H1 (cell line): Measurements from ENCODE around the gene CTNNA3. TPM values are rescaled to one million over a fixed set of nuclear protein-coding genes. Genes with fewer than 3 reads are reported as not detected.

ENCODE experiments used
- CTCF ChIA-PET: fragments of 300-600 bp; sonication (Branson Sonifier 250); formaldehyde crosslinking; loops from one replicate; lab custom pipeline; 2021; ENCODE audit not compliant: partially characterized antibody; lab: Charles Lee
- POLR2A ChIA-PET: fragments of 300-600 bp; sonication (Branson Sonifier 250); formaldehyde crosslinking; loops from one replicate; lab custom pipeline; 2021; ENCODE audit warnings: inconsistent platforms; ENCODE audit not compliant: partially characterized antibody; lab: Charles Lee
- DNase-seq, 2 experiments: peaks; one replicate each; pipeline versions ENCODE4 v3.0.0 to v3.0.0-alpha.2; 2010 to 2022; ENCODE audit warnings: low spot score in 2 of 2, low read depth in 1 of 2, mixed read lengths in 1 of 2
- FAIRE-seq: peaks from 2 replicates; lab custom pipeline; 2011; peaks lifted over from hg19 to GRCh38; lab: Jason Lieb, UNC
- H2AFZ ChIP-seq: 2 replicates; pipeline ENCODE4 v1.8.1; 2012; ENCODE audit warnings: low read length, inconsistent platforms
- H2AK5ac ChIP-seq: 2 replicates; pipeline ENCODE4 v1.6.1; 2013; ENCODE audit warnings: low read depth, low read length
- H2BK120ac ChIP-seq: replicated peaks from 2 replicates; pipeline ENCODE3; 2013; ENCODE audit warnings: low read depth, low read length, inconsistent platforms
- H2BK12ac ChIP-seq: 2 replicates; pipeline ENCODE4 v1.6.1; 2013; ENCODE audit warnings: low read depth, low read length
- H2BK15ac ChIP-seq: 2 replicates; pipeline ENCODE4 v1.6.1; 2013; ENCODE audit warnings: low read length
- H2BK20ac ChIP-seq: 2 replicates; pipeline ENCODE4 v1.6.1; 2013; ENCODE audit warnings: low read length
- H2BK5ac ChIP-seq: 2 replicates; pipeline ENCODE4 v1.6.1; 2013; ENCODE audit warnings: low read depth, low read length
- H3K14ac ChIP-seq: 2 replicates; pipeline ENCODE4 v1.6.1; 2013; ENCODE audit warnings: inconsistent platforms; ENCODE audit not compliant: insufficient read length
- H3K18ac ChIP-seq: 2 replicates; pipeline ENCODE4 v1.6.1; 2013; ENCODE audit warnings: low read length; ENCODE audit errors: extremely low read depth
- H3K23ac ChIP-seq: 2 replicates; pipeline ENCODE4 v1.6.1; 2013; ENCODE audit warnings: inconsistent platforms; ENCODE audit not compliant: insufficient read length
- H3K23me2 ChIP-seq: 2 replicates; pipeline ENCODE4 v1.6.1; 2013; ENCODE audit warnings: low read depth, low read length
- H3K27ac ChIP-seq: 2 replicates; pipeline ENCODE4 v1.6.1; 2011; ENCODE audit warnings: low read depth, low read length, inconsistent platforms
- H3K27me3 ChIP-seq, 4 experiments: replicated peaks in 1 of 4; 1 replicate in 1 of 4; 2 replicates in 3 of 4; pipeline versions ENCODE4 v1.6.1 to v1.8.1; 2011 to 2013; ENCODE audit warnings: low read length in 3 of 4, mild to moderate bottlenecking in 3 of 4, inconsistent platforms in 2 of 4, mixed read lengths in 2 of 4, moderate library complexity in 1 of 4; ENCODE audit not compliant: control insufficient read depth in 3 of 4, insufficient read depth in 3 of 4; ENCODE audit errors: extremely low read depth in 1 of 4
- H3K36me3 ChIP-seq, 4 experiments: 2 replicates each; pipeline versions ENCODE4 v1.6.1 to v1.8.1; 2011 to 2013; ENCODE audit warnings: mild to moderate bottlenecking in 4 of 4, low read length in 3 of 4, moderate library complexity in 2 of 4, control low read depth in 1 of 4, inconsistent platforms in 1 of 4; ENCODE audit not compliant: insufficient read depth in 4 of 4, control insufficient read depth in 2 of 4
- H3K4ac ChIP-seq: replicated peaks from 2 replicates; pipeline ENCODE3; 2013; ENCODE audit warnings: low read length, low read depth, mixed read lengths, inconsistent platforms; ENCODE audit not compliant: insufficient read length
- H3K4me1 ChIP-seq, 4 experiments: replicated peaks in 1 of 4; 1 replicate in 1 of 4; 2 replicates in 3 of 4; pipeline versions ENCODE4 v1.6.1 to v1.8.1; 2011 to 2013; ENCODE audit warnings: low read length in 3 of 4, inconsistent platforms in 2 of 4, mixed read lengths in 1 of 4; ENCODE audit not compliant: insufficient read depth in 4 of 4, control insufficient read depth in 3 of 4
- H3K4me2 ChIP-seq, 2 experiments: 2 replicates each; pipeline versions ENCODE4 v1.6.1 to v1.8.1; 2011 to 2013; ENCODE audit warnings: low read depth in 2 of 2, low read length in 2 of 2, control low read depth in 1 of 2, inconsistent platforms in 1 of 2, mild to moderate bottlenecking in 1 of 2; ENCODE audit not compliant: insufficient read depth in 1 of 2
- H3K4me3 ChIP-seq, 4 experiments: fragments of 200-600, 300-600 bp in 1 of 4; sonication (generic), shearing (Covaris generic), sonication (Bioruptor Twin) in 1 of 4; 2 replicates each; pipeline versions ENCODE4 v1.5.1 to v1.8.1; 2011 to 2016; ENCODE audit warnings: low read length in 4 of 4, low read depth in 3 of 4, control low read depth in 2 of 4, inconsistent platforms in 2 of 4, mild to moderate bottlenecking in 2 of 4, mixed read lengths in 1 of 4, moderate library complexity in 1 of 4; ENCODE audit not compliant: insufficient read depth in 2 of 4; ENCODE audit errors: extremely low read depth in 1 of 4
- H3K56ac ChIP-seq: replicated peaks from 2 replicates; pipeline ENCODE3; 2013; ENCODE audit warnings: low read depth, mild to moderate bottlenecking, mixed read lengths, low read length, inconsistent platforms; ENCODE audit not compliant: insufficient read length
- H3K79me1 ChIP-seq: 2 replicates; pipeline ENCODE4 v1.6.1; 2013; ENCODE audit warnings: low read depth, low read length, control low read depth
- H3K79me2 ChIP-seq, 2 experiments: 2 replicates each; pipeline versions ENCODE4 v1.6.1 to v1.8.1; 2012 to 2013; ENCODE audit warnings: low read length in 2 of 2, mild to moderate bottlenecking in 2 of 2, inconsistent platforms in 1 of 2; ENCODE audit not compliant: insufficient read depth in 2 of 2, control insufficient read depth in 1 of 2
- H3K9ac ChIP-seq, 4 experiments: replicated peaks in 1 of 4; 1 replicate in 1 of 4; 2 replicates in 3 of 4; pipeline versions ENCODE4 v1.6.1 to v1.8.1; 2011 to 2013; ENCODE audit warnings: low read depth in 3 of 4, low read length in 3 of 4, control low read depth in 2 of 4, mild to moderate bottlenecking in 2 of 4, moderate library complexity in 2 of 4, inconsistent platforms in 1 of 4; ENCODE audit errors: extremely low read depth in 1 of 4
- H3K9me3 ChIP-seq, 2 experiments: 2 replicates each; pipeline versions ENCODE4 v1.6.1 to v1.8.1; 2012 to 2013; ENCODE audit warnings: mild to moderate bottlenecking in 2 of 2, moderate library complexity in 2 of 2, control low read depth in 1 of 2, inconsistent platforms in 1 of 2, low read depth in 1 of 2, low read length in 1 of 2, mixed read lengths in 1 of 2; ENCODE audit not compliant: insufficient read depth in 2 of 2
- H4K20me1 ChIP-seq, 2 experiments: replicated peaks in 1 of 2; 2 replicates each; pipeline versions ENCODE3 to v1.8.1; 2011 to 2013; ENCODE audit warnings: inconsistent platforms in 2 of 2, low read length in 2 of 2, mild to moderate bottlenecking in 1 of 2; ENCODE audit not compliant: insufficient read depth in 2 of 2, control insufficient read depth in 1 of 2
- H4K5ac ChIP-seq: 2 replicates; pipeline ENCODE4 v1.6.1; 2013; ENCODE audit warnings: low read length, low read depth, mixed read lengths, inconsistent platforms; ENCODE audit not compliant: insufficient read length
- H4K8ac ChIP-seq: 2 replicates; pipeline ENCODE4 v1.8.0; 2013; ENCODE audit warnings: mild to moderate bottlenecking, moderate library complexity, low read length, inconsistent platforms; ENCODE audit not compliant: insufficient read depth; ENCODE audit errors: extremely low read depth
- H4K91ac ChIP-seq: replicated peaks from 2 replicates; pipeline ENCODE3; 2013; ENCODE audit warnings: low read length, mixed read lengths, inconsistent platforms; ENCODE audit not compliant: insufficient read length
- BACH1 ChIP-seq: IDR thresholded peaks from 2 replicates; pipeline ENCODE4 v1.6.1; 2012; ENCODE audit warnings: low read length, improper control_type of control experiment
- BCL11A ChIP-seq, 2 experiments: IDR thresholded peaks; one replicate each; pipeline ENCODE4 v1.6.1; 2011; ENCODE audit warnings: low read depth in 2 of 2, low read length in 2 of 2, mild to moderate bottlenecking in 2 of 2
- CEBPB ChIP-seq: IDR thresholded peaks from 2 replicates; pipeline ENCODE4 v1.6.1; 2012; ENCODE audit warnings: low read depth, low read length
- EP300 ChIP-seq, 2 experiments: IDR thresholded peaks; 1 replicate in 1 of 2; 2 replicates in 1 of 2; pipeline ENCODE4 v1.6.1; 2011 to 2012; ENCODE audit warnings: low read depth in 2 of 2, low read length in 2 of 2, mild to moderate bottlenecking in 2 of 2, borderline replicate concordance in 1 of 2, inconsistent platforms in 1 of 2, moderate library complexity in 1 of 2
- KDM4A ChIP-seq: IDR thresholded peaks from one replicate; pipeline ENCODE4 v1.7.1; 2012; ENCODE audit warnings: low read depth, mild to moderate bottlenecking, moderate library complexity, low read length, inconsistent platforms; ENCODE audit not compliant: severe bottlenecking
- RBBP5 ChIP-seq: IDR thresholded peaks from 2 replicates; pipeline ENCODE4 v1.7.1; 2012; ENCODE audit warnings: low read depth, mild to moderate bottlenecking, inconsistent platforms, low read length, moderate library complexity, borderline replicate concordance
- SUZ12 ChIP-seq: fragments of 200-600 bp; sonication (generic); IDR thresholded peaks from 2 replicates; pipeline ENCODE4 v1.6.1; 2012; ENCODE audit warnings: mild to moderate bottlenecking, inconsistent platforms, low read length, moderate library complexity, mixed read lengths
- TCF12 ChIP-seq: IDR thresholded peaks from 2 replicates; pipeline ENCODE4 v1.6.1; 2011; ENCODE audit warnings: low read depth, mild to moderate bottlenecking, low read length
- WGBS, 2 experiments: shearing (Covaris generic) in 1 of 2; methylation state at CpG; one replicate each; pipeline versions ENCODE4 v1.1.6 to v1.1.7; 2013 to 2015; ENCODE audit warnings: low lambda C conversion rate in 2 of 2, mixed read lengths in 2 of 2, inconsistent platforms in 1 of 2, low coverage in 1 of 2, missing lambda C conversion rate in 1 of 2; ENCODE audit not compliant: insufficient replicate concordance in 2 of 2, insufficient coverage in 1 of 2, insufficient read length in 1 of 2; ENCODE audit errors: extremely low coverage in 1 of 2, missing lambda C conversion rate in 1 of 2; 5-methylcytosine and 5-hydroxymethylcytosine counted together
- polyA plus RNA-seq, 7 experiments: library from polyadenylated mRNA; depleted of rRNA in 3 of 7; stranded (reverse) in 5 of 7; unstranded in 2 of 7; fragments of >200 nt in 5 of 7; fragments of 200-250 nt in 2 of 7; gene quantifications; 1 replicate in 5 of 7; 2 replicates in 1 of 7; 4 replicates in 1 of 7; pipeline versions ENCODE4 v1.2.1 to v1.2.3, GENCODE V29; 2011 to 2013; ENCODE audit warnings: missing spikeins in 2 of 7, mixed read lengths in 2 of 7
- total RNA-seq: library from RNA; stranded (reverse); fragmentation: NEBNext Ultra II Directional; extraction: Animal tissue kit (Norgen Biotek cat#: 25700); gene quantifications from 2 replicates; pipeline ENCODE4 v1.2.1, GENCODE V29; 2021

CTNNA3 gene
- total and polyA plus RNA-seq, 2 of the 8 experiments (the other 6 are each of a cell fraction or from before 2014, with no cell fraction given) = 1.3 to 1.5 TPM

GRCh38 chr10:67277402-67277801, 418.6 kb downstream of the CTNNA3 start:
- Histone ChIP-seq H2BK5ac (no peak overlapping the region), H4K20me1 (no peaks in the 10 kb centered on the region), H3K27ac (no peak overlapping the region), H3K9ac (no peak overlapping the region), H2AFZ (no peak overlapping the region), H2BK120ac (no peak overlapping the region), H3K79me1 (no peaks in the 10 kb centered on the region), H3K4ac (no peak overlapping the region), H2BK20ac (no peak overlapping the region), H3K4me1 (peaks cover 0 to 5% (median 0%) of the 10 kb centered on the region in 4 experiments; a peak in 1 of 7 replicates), H4K5ac (no peak overlapping the region), H4K8ac (no peak overlapping the region), H3K14ac (no peak overlapping the region), H3K23me2 (no peaks in the 10 kb centered on the region), H2AK5ac (no peak overlapping the region), H3K4me3 (no peak overlapping the region), H2BK15ac (no peak overlapping the region), H3K23ac (no peak overlapping the region), H3K56ac (no peak overlapping the region), H3K9me3 (no peaks in the 10 kb centered on the region), H4K91ac (no peak overlapping the region), H2BK12ac (no peak overlapping the region), H3K79me2 (no peaks in the 10 kb centered on the region), H3K36me3 (no peaks in the 10 kb centered on the region), H3K4me2 (no peak overlapping the region), H3K27me3 (no peaks in the 10 kb centered on the region), H3K18ac (no peak overlapping the region)
- no peak for DNase-seq
- no peak for FAIRE-seq
- POLR2A ChIA-PET = no interaction called here
- WGBS, 2 experiments = 97% methylated on average over 2 of the region's 2 CpGs; no CpG with 5 or more reads in 1 of the 2 experiments
- TF ChIP-seq BCL11A (IDR thresholded peaks at IDR 0.05; ENCODE audit: low read depth in 2 of 2, low read length in 2 of 2) = no peak
- no peak for TF ChIP-seq EP300 (IDR thresholded peaks at IDR 0.05; ENCODE audit: borderline replicate concordance in 1 of 2, low read depth in 2 of 2, low read length in 2 of 2)
- no peak for TF ChIP-seq TCF12
- TF ChIP-seq RBBP5 = no peak
- no peak for TF ChIP-seq BACH1
- no peak for TF ChIP-seq KDM4A
- TF ChIP-seq CEBPB = no peak
- no peak for TF ChIP-seq SUZ12
- CTCF ChIA-PET = no interaction called here
